ENCODE measurements around the gene CCNG2. TPM values are rescaled to one million over a fixed set of nuclear protein-coding genes. Genes with fewer than 3 reads are reported as not detected.

Gene CCNG2
- total RNA-seq, 2 donors from 2014 or later = 23.7 to 65.0 TPM

- peak; percentile 17 for TF ChIP-seq CTCF (IDR thresholded peaks at IDR 0.05)
- Histone ChIP-seq H3K27me3 (replicated peaks; ENCODE audit: insufficient read depth) (no peaks in the 10 kb centered on the region), H3K9me3 (no peaks in the 10 kb centered on the region), H3K4me1 (ENCODE audit: control insufficient read depth in 1 of 2, low read depth in 2 of 2) (peaks cover 12 to 22% of the 10 kb centered on the region in 2 donors), H3K36me3 (peaks cover 11% of the 10 kb centered on the region), H3K27ac (peak overlapping the region; percentile 96), H3K4me3 (peak overlapping the region; percentile 88)
- DNase-seq (ENCODE audit: low spot score) (peak; percentile 53), ATAC-seq (ENCODE audit: insufficient number of reproducible peaks, low FRiP score, low read depth) (peak; percentile 52)
Observed at GRCh38 chr4:77157859-77158486, 966 bp downstream of the CCNG2 start.

- H3K4me3 ChIP-seq = peak overlapping the region; percentile 88
- no peak for DNase-seq (ENCODE audit: low spot score)
- H3K36me3 ChIP-seq = peaks cover 11% of the 10 kb centered on the region
- H3K4me1 ChIP-seq (ENCODE audit: control insufficient read depth in 1 of 2, low read depth in 2 of 2) = peaks cover 12 to 26% of the 10 kb centered on the region in 2 donors
- peak overlapping the region; percentile 96 for H3K27ac ChIP-seq
- ATAC-seq (ENCODE audit: insufficient number of reproducible peaks, low FRiP score, low read depth) = no peak
- H3K27me3 ChIP-seq (replicated peaks; ENCODE audit: insufficient read depth) = no peaks in the 10 kb centered on the region
- no peaks in the 10 kb centered on the region for H3K9me3 ChIP-seq
- TF ChIP-seq CTCF (IDR thresholded peaks at IDR 0.05) = no peak
Observed at GRCh38 chr4:77158487-77158861, 1.5 kb downstream of the CCNG2 start.

- Histone ChIP-seq H3K27me3 (replicated peaks; ENCODE audit: insufficient read depth) (no peaks in the 10 kb centered on the region), H3K4me1 (ENCODE audit: control insufficient read depth in 1 of 2, low read depth in 2 of 2) (peaks cover 12 to 29% of the 10 kb centered on the region in 2 donors), H3K36me3 (peaks cover 13% of the 10 kb centered on the region), H3K27ac (no peak overlapping the region), H3K4me3 (no peak overlapping the region), H3K9me3 (no peaks in the 10 kb centered on the region)
- TF ChIP-seq CTCF (IDR thresholded peaks at IDR 0.05) = no peak
- DNase-seq (ENCODE audit: low spot score) (no peak), ATAC-seq (ENCODE audit: insufficient number of reproducible peaks, low FRiP score, low read depth) (no peak)
Observed at GRCh38 chr4:77159806-77160205, 2.8 kb downstream of the CCNG2 start.

GRCh38 chr4:77163641-77164040 is 6.6 kb downstream of the CCNG2 start:
- H3K36me3 ChIP-seq = peaks cover 30% of the 10 kb centered on the region
- H3K4me3 ChIP-seq = no peak overlapping the region
- DNase-seq (ENCODE audit: low spot score) (no peak), ATAC-seq (ENCODE audit: insufficient number of reproducible peaks, low FRiP score, low read depth) (no peak)
- no peaks in the 10 kb centered on the region for H3K9me3 ChIP-seq
- no peaks in the 10 kb centered on the region for H3K27me3 ChIP-seq (replicated peaks; ENCODE audit: insufficient read depth)
- peak overlapping the region in 1 of 2 donors; percentile 2 for H3K27ac ChIP-seq
- no peak for TF ChIP-seq CTCF (IDR thresholded peaks at IDR 0.05)
- peaks cover 10 to 27% of the 10 kb centered on the region in 2 donors for H3K4me1 ChIP-seq (ENCODE audit: control insufficient read depth in 1 of 2, low read depth in 2 of 2)

GRCh38 chr4:77167173-77167572 is 10.2 kb downstream of the CCNG2 start:
- no peak for TF ChIP-seq CTCF (IDR thresholded peaks at IDR 0.05)
- no peak for ATAC-seq (ENCODE audit: insufficient number of reproducible peaks, low FRiP score, low read depth)
- H3K27me3 ChIP-seq (replicated peaks; ENCODE audit: insufficient read depth) = no peaks in the 10 kb centered on the region
- peaks cover 0 to 15% of the 10 kb centered on the region in 2 donors for H3K4me1 ChIP-seq (ENCODE audit: control insufficient read depth in 1 of 2, low read depth in 2 of 2)
- peaks cover 23% of the 10 kb centered on the region for H3K36me3 ChIP-seq
- H3K9me3 ChIP-seq = no peaks in the 10 kb centered on the region
- H3K4me3 ChIP-seq = no peak overlapping the region
- no peak overlapping the region for H3K27ac ChIP-seq
- no peak for DNase-seq (ENCODE audit: low spot score)

Data from thoracic aorta (tissue), 2 donors.